ENCODE data around the gene CMTM5.

Gene CMTM5

GRCh38 chr14:23358042-23358441 is 18.8 kb upstream of the CMTM5 start:
- peak; percentile 6 for DNase-seq (ENCODE audit: low spot score)
- no peak for TF ChIP-seq CTCF (IDR thresholded peaks at IDR 0.05; ENCODE audit: borderline replicate concordance, control extremely low read depth, extremely low read depth, insufficient read depth, missing control alignments)
- in situ Hi-C loops (cut with MboI; ENCODE audit: low sequenced_read_pairs, unreplicated experiment), result no loop called here

GRCh38 chr14:23358553-23359166 is 18.2 kb upstream of the CMTM5 start:
- in situ Hi-C loops (cut with MboI; ENCODE audit: low sequenced_read_pairs, unreplicated experiment), result no loop called here
- no peak for TF ChIP-seq CTCF (IDR thresholded peaks at IDR 0.05; ENCODE audit: borderline replicate concordance, control extremely low read depth, extremely low read depth, insufficient read depth, missing control alignments)
- no peak for DNase-seq (ENCODE audit: low spot score)

- no peak for TF ChIP-seq CTCF (IDR thresholded peaks at IDR 0.05; ENCODE audit: borderline replicate concordance, control extremely low read depth, extremely low read depth, insufficient read depth, missing control alignments)
- in situ Hi-C loops (cut with MboI; ENCODE audit: low sequenced_read_pairs, unreplicated experiment), result no loop called here
- DNase-seq (ENCODE audit: low spot score), result no peak
These were observed 17.6 kb upstream of the CMTM5 start for GRCh38 chr14:23359167-23359626.

- no peak for TF ChIP-seq CTCF (IDR thresholded peaks at IDR 0.05; ENCODE audit: borderline replicate concordance, control extremely low read depth, extremely low read depth, insufficient read depth, missing control alignments)
- in situ Hi-C loops (cut with MboI; ENCODE audit: low sequenced_read_pairs, unreplicated experiment), result no loop called here
- no peak for DNase-seq (ENCODE audit: low spot score)
These were observed 17.0 kb upstream of the CMTM5 start for GRCh38 chr14:23359722-23360447.

GRCh38 chr14:23360496-23360895 is 16.4 kb upstream of the CMTM5 start:
- no peak for DNase-seq (ENCODE audit: low spot score)
- in situ Hi-C loops (cut with MboI; ENCODE audit: low sequenced_read_pairs, unreplicated experiment), result no loop called here

GRCh38 chr14:23361320-23361719 is 15.5 kb upstream of the CMTM5 start:
- no peak for TF ChIP-seq CTCF (IDR thresholded peaks at IDR 0.05; ENCODE audit: borderline replicate concordance, control extremely low read depth, extremely low read depth, insufficient read depth, missing control alignments)
- no peak for DNase-seq (ENCODE audit: low spot score)
- in situ Hi-C loops (cut with MboI; ENCODE audit: low sequenced_read_pairs, unreplicated experiment), result no loop called here

More at GRCh38 chr14:23360496-23360895, 16.4 kb upstream of the CMTM5 start:
- TF ChIP-seq CTCF (IDR thresholded peaks at IDR 0.05; ENCODE audit: borderline replicate concordance, control extremely low read depth, extremely low read depth, insufficient read depth, missing control alignments), result no peak
